Activated T-cell treated with anti-CD3 and anti-CD28 coated beads, Interleukin-2, amount 50 U/mL, for 72 hours (primary cell): ENCODE data around the gene RBM39. TPM values are rescaled to one million over a fixed set of nuclear protein-coding genes. Genes with fewer than 3 reads are reported as not detected.

Experiments
- ATAC-seq, 2 donors: fragments of 150-1000 bp; cut with Tn5 transposase; replicated peaks in 1 of 2; 2 replicates each; pipeline ENCODE4 v1.10.0; 2021; ENCODE audit warnings: moderate library complexity in 2 of 2, mild to moderate bottlenecking in 1 of 2
- DNase-seq, 2 donors: peaks; one replicate each; pipeline ENCODE4 v3.0.0; 2021 to 2022; ENCODE audit warnings: mixed read lengths in 1 of 2
- H3K27ac Mint-ChIP-seq: one replicate; pipeline ENCODE4 v1.8.0; 2022; ENCODE audit warnings: mild to moderate bottlenecking, moderate library complexity, mixed read lengths
- H3K27me3 Mint-ChIP-seq: one replicate; pipeline ENCODE4 v1.8.0; 2022; ENCODE audit warnings: low read depth, mixed read lengths
- H3K36me3 Mint-ChIP-seq, 2 donors: one replicate each; pipeline ENCODE4 v1.8.0; 2022; ENCODE audit warnings: mixed read lengths in 2 of 2, mild to moderate bottlenecking in 1 of 2; ENCODE audit not compliant: insufficient read depth in 2 of 2
- H3K4me1 Mint-ChIP-seq: one replicate; pipeline ENCODE4 v1.8.0; 2022; ENCODE audit warnings: low read depth, mixed read lengths
- H3K4me3 Mint-ChIP-seq, 2 donors: one replicate each; pipeline ENCODE4 v1.8.0; 2022; ENCODE audit warnings: mild to moderate bottlenecking in 2 of 2, mixed read lengths in 2 of 2, moderate library complexity in 2 of 2
- H3K9me3 Mint-ChIP-seq, 2 donors: one replicate each; pipeline ENCODE4 v1.8.0; 2022; ENCODE audit warnings: mixed read lengths in 2 of 2
- total RNA-seq, 2 donors: library from RNA; stranded (reverse); gene quantifications; one replicate each; pipeline ENCODE4 v1.2.3, GENCODE V29; 2022

RBM39 gene
- total RNA-seq, 2 donors from 2014 or later, result 431 to 525 TPM

- Mint-ChIP-seq H3K4me1 (peaks cover 49% of the 10 kb centered on the region), H3K9me3 (no peaks in the 10 kb centered on the region), H3K27ac (peak overlapping the region; percentile 90), H3K27me3 (no peaks in the 10 kb centered on the region), H3K4me3 (peak overlapping the region; percentile 78 to 88), H3K36me3 (peaks cover 5 to 29% of the 10 kb centered on the region in 2 donors)
- peak; percentile 70 to 76 for DNase-seq
- ATAC-seq, result peak; percentile 47 to 48
Observed at GRCh38 chr20:35663516-35664465, 78.3 kb downstream of the RBM39 start.

GRCh38 chr20:35662551-35662950 is 79.5 kb downstream of the RBM39 start:
- DNase-seq (peak in 1 of 2 donors; percentile 28), ATAC-seq (peak; percentile 6 to 11)
- Mint-ChIP-seq H3K27ac (peak overlapping the region; percentile 90), H3K4me1 (peaks cover 60% of the 10 kb centered on the region), H3K36me3 (peaks cover 5 to 30% of the 10 kb centered on the region in 2 donors), H3K27me3 (no peaks in the 10 kb centered on the region), H3K4me3 (peak overlapping the region; percentile 78 to 88), H3K9me3 (no peaks in the 10 kb centered on the region)

- H3K27me3 Mint-ChIP-seq, result no peaks in the 10 kb centered on the region
- peak overlapping the region; percentile 90 for H3K27ac Mint-ChIP-seq
- peaks cover 9 to 33% of the 10 kb centered on the region in 2 donors for H3K36me3 Mint-ChIP-seq
- peaks cover 67% of the 10 kb centered on the region for H3K4me1 Mint-ChIP-seq
- H3K9me3 Mint-ChIP-seq, result no peaks in the 10 kb centered on the region
- H3K4me3 Mint-ChIP-seq, result peak overlapping the region; percentile 78 to 88
- DNase-seq (no peak), ATAC-seq (no peak)
Observed at GRCh38 chr20:35661908-35662307, 80.2 kb downstream of the RBM39 start.

GRCh38 chr20:35661053-35661452 is 81.0 kb downstream of the RBM39 start:
- DNase-seq (no peak), ATAC-seq (peak; percentile 27 to 30)
- Mint-ChIP-seq H3K27ac (peak overlapping the region; percentile 90), H3K36me3 (peaks cover 9 to 37% of the 10 kb centered on the region in 2 donors), H3K4me3 (peak overlapping the region; percentile 78 to 88), H3K9me3 (no peaks in the 10 kb centered on the region), H3K4me1 (peaks cover 73% of the 10 kb centered on the region), H3K27me3 (no peaks in the 10 kb centered on the region)

- ATAC-seq (peak; percentile 44 to 47), DNase-seq (peak; percentile 32 to 53)
- H3K27me3 Mint-ChIP-seq, result no peaks in the 10 kb centered on the region
- H3K4me3 Mint-ChIP-seq, result peak overlapping the region; percentile 78 to 88
- peaks cover 73% of the 10 kb centered on the region for H3K4me1 Mint-ChIP-seq
- peak overlapping the region; percentile 90 for H3K27ac Mint-ChIP-seq
- H3K9me3 Mint-ChIP-seq, result no peaks in the 10 kb centered on the region
- peaks cover 9 to 37% of the 10 kb centered on the region in 2 donors for H3K36me3 Mint-ChIP-seq
Observed at GRCh38 chr20:35660122-35660937, 81.7 kb downstream of the RBM39 start.

- peaks cover 4 to 26% of the 10 kb centered on the region in 2 donors for H3K36me3 Mint-ChIP-seq
- no peaks in the 10 kb centered on the region for H3K27me3 Mint-ChIP-seq
- peak overlapping the region; percentile 44 to 59 for H3K4me3 Mint-ChIP-seq
- peaks cover 60% of the 10 kb centered on the region for H3K4me1 Mint-ChIP-seq
- H3K9me3 Mint-ChIP-seq, result no peaks in the 10 kb centered on the region
- ATAC-seq, result no peak
- no peak for DNase-seq
- peak overlapping the region; percentile 30 for H3K27ac Mint-ChIP-seq
Observed at GRCh38 chr20:35657271-35657670, 84.8 kb downstream of the RBM39 start.

GRCh38 chr20:35654415-35654814 is 87.6 kb downstream of the RBM39 start:
- Mint-ChIP-seq H3K27ac (no peak overlapping the region), H3K4me3 (no peak overlapping the region), H3K27me3 (no peaks in the 10 kb centered on the region), H3K4me1 (peaks cover 61% of the 10 kb centered on the region), H3K36me3 (peaks cover 4 to 23% of the 10 kb centered on the region in 2 donors), H3K9me3 (no peaks in the 10 kb centered on the region)
- ATAC-seq, result no peak
- DNase-seq, result no peak

GRCh38 chr20:35653893-35654292 is 88.2 kb downstream of the RBM39 start:
- Mint-ChIP-seq H3K4me1 (peaks cover 61% of the 10 kb centered on the region), H3K9me3 (no peaks in the 10 kb centered on the region), H3K36me3 (peaks cover 4 to 22% of the 10 kb centered on the region in 2 donors), H3K27me3 (no peaks in the 10 kb centered on the region), H3K27ac (no peak overlapping the region), H3K4me3 (no peak overlapping the region)
- no peak for DNase-seq
- ATAC-seq, result no peak

Other genes starting within 250 kb of the RBM39 start
- gene C20orf173, start 212.6 kb downstream of the RBM39 start, total RNA-seq, result not detected
- gene ERGIC3, start 200.2 kb downstream of the RBM39 start, total RNA-seq, result 100 to 1,000 TPM; 139 to 145 TPM
- 1 to 10 TPM; 8.7 to 9.8 TPM for gene SPAG4, start 126.4 kb downstream of the RBM39 start, total RNA-seq
- gene CPNE1, start 77.4 kb downstream of the RBM39 start, total RNA-seq, result 100 to 1,000 TPM; 459 to 512 TPM
- gene RBM12, start 77.4 kb downstream of the RBM39 start, total RNA-seq, result 10 to 100 TPM; 71.1 to 92.4 TPM
- 10 to 100 TPM; 43.3 to 46.0 TPM for gene NFS1, start 42.9 kb downstream of the RBM39 start, total RNA-seq
- gene ROMO1, start 42.9 kb downstream of the RBM39 start, total RNA-seq, result 10 to 100 TPM; 51.4 to 53.8 TPM
- gene PHF20, start 29.8 kb upstream of the RBM39 start, total RNA-seq, result 10 to 100 TPM; 68.1 to 68.6 TPM
- gene SCAND1, start 212.2 kb upstream of the RBM39 start, total RNA-seq, result 10 to 100 TPM; 31.7 to 38.2 TPM
- gene CNBD2, start 226.3 kb upstream of the RBM39 start, total RNA-seq, result 10 to 100 TPM in 1 of 2 donors, 1 to 10 TPM in 1; 8.4 to 10.2 TPM